ENCODE measurements around the gene RNF11. TPM values are rescaled to one million over a fixed set of nuclear protein-coding genes. Genes with fewer than 3 reads are reported as not detected.
"Not testable (repeated sequence)": the region's sequence is repeated elsewhere in the genome, so short reads cannot be mapped to it uniquely, and the experiment has no call there.

The RNF11 gene
- polyA plus RNA-seq, 4 donors = 120 to 152 (median 126) TPM

DNA sequence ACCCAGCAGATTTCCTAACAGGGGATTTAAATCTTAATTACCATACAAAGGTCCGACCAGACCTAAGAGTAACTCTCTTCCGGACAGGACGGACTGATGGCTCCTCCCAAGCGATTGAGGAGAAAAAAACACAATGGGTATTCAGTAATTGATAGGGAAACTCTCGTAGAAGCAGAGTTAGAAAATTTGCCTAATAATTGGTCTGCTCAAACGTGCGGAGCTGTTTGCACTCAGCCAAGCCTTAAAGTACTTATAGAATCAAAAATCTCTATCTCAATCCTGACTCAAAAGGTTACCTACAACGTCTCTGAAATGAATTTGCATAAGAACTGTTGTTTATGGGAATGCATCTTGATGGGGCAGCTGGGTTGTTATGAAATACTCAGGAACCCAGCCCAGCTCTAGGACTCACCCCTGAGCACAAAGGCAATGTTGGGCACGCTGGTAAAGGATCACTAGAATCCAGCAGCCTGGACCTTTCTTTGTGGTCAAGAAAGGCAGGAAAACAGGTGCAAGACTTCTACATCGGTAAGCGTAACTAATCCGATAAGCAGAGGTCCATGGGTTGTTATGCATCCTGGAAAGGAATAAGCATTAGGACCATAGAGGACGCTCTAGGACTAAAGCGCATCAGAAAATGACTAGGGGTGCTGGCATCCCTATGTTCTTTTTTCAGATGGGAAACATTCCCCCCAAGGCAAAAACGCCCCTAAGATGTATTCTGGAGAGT, 8.7 kb upstream of the RNF11 start:
- DNase-seq (ENCODE audit: low read depth in 4 of 4, low spot score in 2 of 4) = not testable (repeated sequence)

DNA sequence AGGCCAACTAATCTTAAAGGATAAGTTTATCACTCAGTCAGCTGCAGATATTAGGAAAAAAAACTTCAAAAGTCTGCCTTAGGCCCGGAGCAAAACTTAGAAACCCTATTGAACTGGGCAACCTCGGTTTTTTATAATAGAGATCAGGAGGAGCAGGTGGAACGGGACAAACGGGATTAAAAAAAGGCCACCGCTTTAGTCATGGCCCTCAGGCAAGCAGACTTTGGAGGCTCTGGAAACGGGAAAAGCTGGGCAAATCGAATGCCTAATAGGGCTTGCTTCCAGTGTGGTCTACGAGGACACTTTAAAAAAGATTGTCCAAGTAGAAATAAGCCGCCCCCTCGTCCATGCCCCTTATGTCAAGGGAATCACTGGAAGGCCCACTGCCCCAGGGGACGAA, 7.6 kb upstream of the RNF11 start:
- not testable (repeated sequence) for DNase-seq (ENCODE audit: low read depth in 4 of 4, low spot score in 2 of 4)

DNA sequence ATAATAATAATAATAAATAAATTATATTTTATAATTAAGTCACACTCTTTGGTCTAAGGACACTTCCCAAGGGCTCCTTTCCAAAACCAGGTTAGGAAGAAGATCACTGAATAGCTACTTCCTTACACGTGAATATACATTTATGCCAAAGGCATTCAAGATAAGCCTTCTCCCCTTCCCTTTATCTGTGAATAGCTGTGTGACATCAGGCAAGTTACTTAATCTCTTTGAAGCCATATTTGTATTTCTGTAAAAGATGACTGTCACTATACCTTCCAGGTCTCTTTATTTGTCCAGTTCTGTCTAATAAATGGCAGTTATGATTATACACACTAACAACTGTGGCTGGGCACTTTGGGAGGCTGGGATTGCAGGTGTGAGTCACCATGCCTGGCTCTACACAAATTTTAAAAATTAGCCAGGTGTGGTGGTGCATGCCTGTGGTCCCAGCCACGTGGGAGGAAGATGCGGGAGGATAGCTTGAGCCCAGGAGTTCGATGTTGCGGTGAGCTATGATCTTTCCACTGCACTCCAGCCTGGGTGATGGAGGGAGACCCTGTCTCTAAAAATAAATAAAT, 5.5 kb upstream of the RNF11 start:
- no peak for DNase-seq (ENCODE audit: low read depth in 4 of 4, low spot score in 2 of 4)

DNA sequence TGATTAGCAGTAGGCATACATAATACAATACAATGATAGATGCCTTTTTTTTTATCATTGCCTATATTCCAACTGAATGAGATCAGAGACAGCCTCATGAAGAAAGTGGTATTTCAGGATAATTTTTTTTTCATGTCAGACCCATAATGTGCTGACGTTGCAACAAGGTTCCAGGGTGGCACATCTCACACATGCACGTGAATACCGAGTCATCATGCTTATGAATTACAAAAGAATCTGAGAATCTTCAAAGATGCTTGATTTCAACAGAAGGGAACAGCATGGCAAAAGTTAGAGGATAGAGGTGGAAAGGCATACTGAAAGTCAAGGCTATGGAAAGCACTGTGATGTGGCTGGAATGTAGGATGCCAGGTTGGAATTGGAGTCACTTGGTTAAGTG, 5.0 kb upstream of the RNF11 start:
- no peak for DNase-seq (ENCODE audit: low read depth in 4 of 4, low spot score in 2 of 4)

DNA sequence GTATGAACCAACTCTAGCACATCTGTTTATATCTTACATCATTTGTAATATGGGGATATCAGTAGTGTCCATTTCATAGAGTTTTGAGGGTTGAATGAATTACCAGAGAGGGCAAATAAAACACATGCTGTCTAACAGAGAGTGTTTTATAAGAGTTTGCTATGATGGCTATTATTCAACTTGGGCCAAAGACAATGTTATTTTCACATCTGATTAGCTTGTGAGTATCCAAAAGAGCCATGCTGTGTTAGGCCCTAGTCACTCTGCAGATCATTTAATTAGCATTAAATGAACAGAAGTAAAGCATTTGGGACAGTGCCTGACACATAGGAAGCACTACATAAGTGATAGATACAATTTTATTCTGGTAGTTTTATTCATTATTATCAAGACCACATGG, 4.2 kb upstream of the RNF11 start:
- no peak for DNase-seq (ENCODE audit: low read depth in 4 of 4, low spot score in 2 of 4)

DNA sequence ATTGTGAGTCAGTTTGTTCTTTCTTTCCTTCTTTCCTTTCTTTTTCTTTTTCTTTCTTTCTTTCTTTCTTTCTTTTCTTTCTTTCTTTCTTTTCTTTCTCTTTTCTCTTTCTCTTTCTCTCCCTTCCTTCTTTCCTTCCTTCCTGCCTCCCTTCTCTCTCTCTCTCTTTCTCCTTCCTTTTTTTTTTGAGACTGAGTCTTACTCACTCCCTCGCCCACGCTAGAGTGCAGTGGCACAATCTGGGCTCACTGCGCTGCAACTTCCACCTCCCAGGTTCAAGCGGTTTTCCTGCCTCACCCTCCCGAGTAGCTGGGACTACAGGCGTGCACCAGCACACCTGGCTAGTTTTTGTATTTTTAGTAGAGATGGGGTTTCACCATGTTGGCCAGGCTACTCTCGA, 1.8 kb upstream of the RNF11 start:
- DNase-seq (ENCODE audit: low read depth in 4 of 4, low spot score in 2 of 4) = not testable (repeated sequence)

DNA sequence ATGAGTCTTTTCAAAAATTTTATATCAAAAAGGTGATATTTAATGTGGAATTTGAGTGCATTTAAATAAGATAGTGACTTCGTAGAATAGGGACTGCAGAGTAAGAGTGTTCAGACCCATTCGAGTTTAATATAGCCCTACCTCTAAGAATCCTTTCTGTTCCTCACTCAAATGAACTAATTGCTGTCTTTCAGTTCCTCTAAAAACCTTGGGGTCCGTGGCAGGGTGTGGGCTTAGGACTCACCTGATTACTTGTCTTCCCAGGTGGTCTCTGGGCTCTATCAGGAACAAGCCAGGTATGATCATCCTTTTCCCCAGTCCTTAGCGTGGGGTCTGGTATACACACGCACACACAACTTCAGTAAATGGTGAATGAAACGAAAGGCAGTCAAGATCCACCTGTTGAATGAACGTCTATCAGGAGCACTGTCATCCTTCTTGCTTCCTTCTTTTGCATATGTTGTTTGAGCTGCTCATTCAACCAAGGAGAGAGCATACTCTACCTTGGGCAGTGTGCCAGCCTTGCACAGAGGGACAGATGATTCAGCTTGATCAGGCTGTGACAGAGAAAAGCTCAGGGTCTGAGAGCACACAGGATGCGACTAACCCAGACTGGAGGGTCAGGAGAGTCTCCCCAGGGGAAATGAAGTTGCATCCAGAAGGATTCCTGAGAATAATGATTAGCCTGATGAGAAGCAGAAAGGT, 1.2 kb upstream of the RNF11 start:
- DNase-seq (ENCODE audit: low read depth in 4 of 4, low spot score in 2 of 4) = peak in 2 of 4 donors; percentile 23 to 34

DNA sequence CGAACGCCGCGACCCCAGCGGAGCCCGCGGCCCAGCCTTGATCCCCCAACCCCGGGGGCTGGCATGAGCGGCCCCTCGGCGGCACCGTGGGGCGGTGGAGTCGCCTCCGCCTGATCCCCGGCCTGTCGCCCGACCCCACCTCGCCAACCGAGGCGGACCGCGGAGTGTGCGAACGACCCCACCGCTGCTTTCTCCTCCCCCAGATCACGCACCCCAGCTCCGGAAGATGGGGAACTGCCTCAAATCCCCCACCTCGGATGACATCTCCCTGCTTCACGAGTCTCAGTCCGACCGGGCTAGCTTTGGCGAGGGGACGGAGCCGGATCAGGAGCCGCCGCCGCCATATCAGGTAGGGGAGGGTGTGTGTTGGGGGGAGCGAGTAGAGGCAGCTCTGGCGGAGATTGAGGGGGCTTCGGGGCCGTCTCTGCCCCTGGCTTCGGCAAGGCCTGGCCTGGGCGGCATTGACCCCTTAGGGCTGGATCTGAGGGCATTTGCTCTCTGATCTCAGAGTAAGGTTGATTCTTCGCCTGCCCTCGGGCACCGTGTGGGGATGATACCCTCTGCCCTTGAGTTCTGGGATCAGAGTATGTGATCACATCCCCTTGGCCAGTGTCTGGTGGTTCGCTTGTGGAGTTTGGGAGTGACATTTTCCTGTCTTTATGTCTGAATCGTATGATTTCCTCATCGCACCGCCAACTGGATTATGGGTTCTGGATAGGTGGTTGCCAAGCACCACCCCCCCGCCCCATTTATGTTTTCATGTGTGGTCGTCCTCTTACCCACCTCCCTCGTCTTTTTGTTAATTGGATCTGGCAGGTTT, 668 bp downstream of the RNF11 start:
- peak in 3 of 4 donors; percentile 41 to 50 (median 45) for DNase-seq (ENCODE audit: low read depth in 4 of 4, low spot score in 2 of 4)

DNA sequence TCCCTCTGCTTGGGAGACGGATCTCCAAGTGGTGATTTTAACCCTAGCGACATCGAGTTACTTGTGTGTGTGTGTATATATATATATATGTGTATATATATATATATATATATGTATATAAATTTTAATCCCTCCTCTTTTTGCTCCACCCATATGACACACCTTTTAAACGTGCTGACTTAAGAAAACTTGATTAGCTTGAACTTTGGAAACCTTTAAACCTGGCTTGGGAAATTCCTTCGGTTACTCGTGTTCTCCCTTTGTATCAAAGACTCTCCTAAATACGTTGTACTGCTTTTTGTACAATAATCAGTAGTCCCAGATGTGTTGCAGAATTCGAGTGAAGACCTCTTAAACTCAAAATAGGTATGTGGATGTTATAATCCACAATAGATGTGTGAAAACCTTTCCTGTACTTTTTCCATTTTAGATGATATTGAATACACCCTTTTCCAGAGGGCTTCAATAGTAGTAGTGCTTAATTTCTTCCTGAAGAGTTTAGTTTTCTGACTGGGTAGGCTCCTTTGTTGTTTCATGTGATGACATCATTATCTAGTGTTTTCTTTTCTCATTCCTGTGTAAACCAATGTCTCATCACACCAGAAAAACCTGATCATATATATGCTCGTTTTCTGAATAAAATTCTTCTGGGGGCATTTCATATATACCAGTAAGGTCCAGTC, 1.4 kb downstream of the RNF11 start:
- peak in 2 of 4 donors; percentile 16 to 48 for DNase-seq (ENCODE audit: low read depth in 4 of 4, low spot score in 2 of 4)

DNA sequence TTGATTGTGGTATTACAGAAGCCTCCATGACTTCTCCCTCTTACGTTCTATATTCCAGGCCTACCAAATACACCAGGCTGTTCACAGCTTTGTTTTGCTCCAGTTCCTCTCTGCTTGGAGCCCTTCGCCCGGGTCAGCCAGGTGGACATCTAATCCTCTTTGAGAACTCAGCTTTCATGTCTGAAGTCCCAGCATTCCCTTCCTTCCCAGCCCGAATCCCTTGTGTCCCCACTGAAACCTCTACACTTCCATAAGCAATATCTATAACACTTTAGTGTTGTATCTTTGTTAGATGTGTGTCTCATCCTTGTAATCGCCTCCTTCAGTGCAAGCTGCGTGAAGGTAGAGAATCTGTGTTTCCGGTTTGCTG, 1.9 kb downstream of the RNF11 start:
- peak in 3 of 4 donors; percentile 20 to 50 (median 48) for DNase-seq (ENCODE audit: low read depth in 4 of 4, low spot score in 2 of 4)

DNA sequence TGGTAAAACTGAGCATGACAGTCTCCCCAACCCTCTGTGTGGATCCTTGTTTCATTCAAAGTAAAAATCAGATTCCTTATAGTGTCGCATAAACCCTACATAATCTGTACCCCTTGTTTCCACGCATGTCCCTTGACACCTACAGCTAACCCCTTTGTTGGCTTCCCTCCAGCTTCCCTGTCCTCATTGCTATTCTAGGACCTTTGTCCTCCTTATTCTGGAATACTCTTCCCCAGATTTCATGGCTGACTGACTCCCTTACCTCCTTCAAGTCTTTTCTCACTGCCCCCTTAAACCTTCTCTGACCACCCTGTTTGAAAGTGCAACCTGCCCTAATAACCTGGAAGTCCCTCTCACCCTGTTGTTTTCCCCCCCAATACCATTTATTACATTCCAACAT, 4.0 kb downstream of the RNF11 start:
- no peak for DNase-seq (ENCODE audit: low read depth in 4 of 4, low spot score in 2 of 4)

DNA sequence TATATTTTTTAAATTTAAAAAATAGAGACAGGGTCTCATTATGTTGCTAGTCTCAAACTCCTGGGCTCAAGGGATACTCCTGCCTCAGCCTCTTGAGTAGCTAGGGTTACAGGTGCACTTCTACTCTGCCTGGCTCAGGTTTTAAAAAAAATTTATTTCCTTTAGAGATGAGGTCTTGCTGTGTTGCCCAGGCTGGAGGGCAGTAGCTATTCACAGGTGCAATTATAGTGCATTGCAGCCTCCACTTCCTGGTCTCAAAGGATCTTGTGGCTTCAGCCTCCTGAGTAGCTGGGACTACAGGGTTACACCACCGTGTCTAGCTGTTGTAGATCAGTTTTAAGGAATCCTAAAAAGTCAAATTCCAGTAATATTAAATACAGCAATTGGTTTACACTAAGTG, 5.0 kb downstream of the RNF11 start:
- DNase-seq (ENCODE audit: low read depth in 4 of 4, low spot score in 2 of 4) = no peak

DNA sequence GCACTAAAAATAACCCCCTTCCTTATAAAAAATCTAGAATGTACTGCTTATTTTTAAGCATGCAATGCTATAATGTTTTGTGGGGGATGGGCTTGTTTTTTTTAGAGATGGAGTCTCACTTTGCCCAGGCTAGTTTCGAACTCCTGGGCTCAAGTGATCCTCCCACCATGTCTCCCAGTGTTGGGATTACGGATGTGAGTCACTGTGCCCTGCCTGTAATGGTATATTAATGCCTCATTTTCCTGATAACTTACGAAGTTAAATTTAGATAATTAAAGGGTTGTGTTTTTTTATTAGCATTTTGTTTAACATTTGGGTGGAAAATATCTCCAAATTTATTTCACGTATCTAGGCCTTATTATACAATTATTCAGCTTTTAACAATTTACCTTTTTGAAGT, 6.5 kb downstream of the RNF11 start:
- DNase-seq (ENCODE audit: low read depth in 4 of 4, low spot score in 2 of 4) = no peak

DNA sequence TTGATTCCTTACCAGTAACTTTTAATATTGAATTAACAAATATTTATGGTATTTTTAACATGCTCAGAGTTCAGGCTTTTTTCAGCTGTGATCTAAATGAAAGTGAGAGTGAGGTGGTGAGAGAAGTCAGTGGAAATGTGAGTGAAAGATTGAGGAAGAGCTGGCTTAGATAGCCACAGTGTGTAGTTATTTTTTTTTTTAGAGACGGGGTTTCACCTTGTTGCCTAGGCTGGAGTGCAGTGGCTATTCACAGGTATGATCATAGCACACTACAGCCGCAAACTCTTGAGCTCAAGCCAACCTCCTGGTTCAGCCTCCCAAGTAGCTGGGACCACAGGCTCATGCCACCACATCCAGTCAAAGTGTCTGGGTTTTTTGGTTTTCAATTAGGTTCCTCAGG, 10.9 kb downstream of the RNF11 start:
- no peak for DNase-seq (ENCODE audit: low read depth in 4 of 4, low spot score in 2 of 4)

DNA sequence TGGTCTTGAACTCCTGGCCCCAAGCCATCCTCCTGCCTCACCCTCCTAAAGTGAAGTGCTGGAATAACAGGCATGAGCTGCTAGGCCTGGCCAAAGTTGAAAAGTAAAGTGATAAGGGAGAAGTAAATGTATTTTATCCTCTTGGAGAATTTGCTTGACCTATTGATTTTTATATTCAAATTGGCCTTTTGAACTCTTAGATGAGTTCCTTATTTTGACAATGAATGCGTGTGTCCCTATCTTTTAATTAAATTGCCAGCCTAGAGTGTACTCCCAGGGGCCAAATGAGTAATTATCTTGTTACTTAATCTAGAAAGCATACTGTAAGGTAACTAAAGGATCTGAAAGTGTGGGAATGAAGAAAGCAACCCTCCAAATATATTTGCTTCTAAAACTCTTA, 11.4 kb downstream of the RNF11 start:
- DNase-seq (ENCODE audit: low read depth in 4 of 4, low spot score in 2 of 4) = no peak

DNA sequence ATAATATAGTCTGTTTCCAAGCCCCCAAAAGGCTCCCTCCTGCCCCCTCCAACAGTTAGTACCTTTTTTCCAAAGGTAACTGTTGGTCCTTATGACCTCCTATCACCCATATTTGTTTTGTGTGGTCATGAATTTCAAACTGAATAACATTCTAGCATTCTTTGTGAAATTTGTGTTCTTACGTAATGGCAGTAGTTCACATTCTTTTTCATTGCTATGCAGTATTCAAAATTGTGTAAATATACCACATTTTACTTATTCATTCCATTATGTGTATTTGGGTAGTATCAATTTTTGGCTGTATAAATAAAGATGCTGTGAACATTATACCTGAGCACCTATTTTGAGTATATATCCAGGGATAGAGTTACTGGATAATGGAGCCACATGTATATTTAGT, 13.4 kb downstream of the RNF11 start:
- no peak for DNase-seq (ENCODE audit: low read depth in 4 of 4, low spot score in 2 of 4)

DNA sequence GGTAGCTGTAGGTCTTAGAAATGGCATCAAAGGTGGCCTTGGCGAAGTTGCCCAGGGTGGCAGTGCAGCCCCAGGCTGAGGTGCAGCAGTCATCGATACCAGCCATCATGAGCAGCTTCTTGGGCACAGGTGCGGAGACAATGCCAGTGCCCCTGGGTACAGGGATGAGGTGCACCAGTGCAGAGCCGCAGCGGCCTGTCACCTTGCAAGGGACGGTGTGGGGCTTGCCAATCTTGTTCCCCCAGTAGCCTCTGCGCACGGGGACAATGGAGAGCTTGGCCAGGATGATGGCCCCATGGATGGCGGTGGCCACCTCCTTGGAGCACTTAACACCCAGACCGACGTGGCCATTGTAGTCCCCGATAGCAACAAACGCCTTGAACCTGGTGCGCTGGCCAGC, 14.7 kb downstream of the RNF11 start:
- not testable (repeated sequence) for DNase-seq (ENCODE audit: low read depth in 4 of 4, low spot score in 2 of 4)

DNA sequence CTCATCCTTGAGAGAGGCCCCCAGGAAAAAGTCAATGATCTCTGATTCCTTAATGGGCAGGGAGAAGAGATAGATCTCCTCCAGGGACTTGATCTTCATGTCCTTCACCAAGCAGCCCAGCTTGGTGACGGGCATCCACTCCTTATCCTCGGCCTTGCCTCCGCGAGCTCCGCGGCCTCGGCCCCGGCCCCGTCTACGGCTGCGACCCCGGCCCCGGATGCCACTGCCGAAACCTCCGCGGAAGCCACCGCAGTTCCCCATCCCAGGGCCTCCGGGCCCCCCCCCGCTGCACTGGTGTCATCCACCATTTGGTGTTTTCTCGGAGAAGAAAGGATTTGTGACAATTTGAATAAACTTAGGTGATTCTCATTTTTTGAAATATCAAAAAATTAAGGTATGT, 15.1 kb downstream of the RNF11 start:
- DNase-seq (ENCODE audit: low read depth in 4 of 4, low spot score in 2 of 4) = not testable (repeated sequence)

DNA sequence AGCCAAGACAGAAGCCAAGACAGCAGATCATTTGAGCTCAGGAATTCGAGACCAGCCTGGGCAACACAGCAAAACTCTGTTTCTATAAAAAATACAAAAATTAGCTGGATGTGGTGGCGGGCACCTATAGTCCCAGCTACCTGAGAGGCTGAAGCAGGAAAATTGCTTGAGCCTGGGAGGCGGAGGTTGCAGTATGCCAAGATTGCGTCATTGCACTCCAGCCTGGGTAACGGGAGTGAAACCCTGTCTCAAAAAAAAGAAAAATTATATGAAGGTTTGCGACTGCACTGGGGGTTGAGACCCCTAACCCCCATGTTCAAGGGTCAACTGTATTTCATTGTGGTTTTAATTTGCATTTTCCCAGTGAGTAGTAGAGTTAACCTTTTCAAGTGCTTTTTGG, 16.3 kb downstream of the RNF11 start:
- no peak for DNase-seq (ENCODE audit: low read depth in 4 of 4, low spot score in 2 of 4)

DNA sequence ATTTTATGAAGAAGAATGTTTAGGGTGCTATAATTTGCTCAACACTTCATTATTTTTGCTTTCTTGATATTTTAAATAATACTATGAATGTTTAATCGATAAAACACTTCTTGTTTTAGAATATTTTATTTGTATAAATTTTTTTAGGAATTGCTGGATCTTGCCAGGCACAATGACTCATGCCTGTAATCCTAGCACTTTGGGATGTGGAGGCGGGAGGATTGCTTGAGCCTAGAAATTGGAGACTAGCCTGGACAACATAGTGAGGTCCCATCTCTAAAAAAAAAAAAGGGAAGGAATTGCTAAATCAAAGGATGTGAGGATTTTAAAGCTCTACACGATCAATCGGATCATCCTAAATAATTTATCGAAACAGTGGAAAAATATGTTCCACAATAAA, 17.6 kb downstream of the RNF11 start:
- DNase-seq (ENCODE audit: low read depth in 4 of 4, low spot score in 2 of 4) = no peak

DNA sequence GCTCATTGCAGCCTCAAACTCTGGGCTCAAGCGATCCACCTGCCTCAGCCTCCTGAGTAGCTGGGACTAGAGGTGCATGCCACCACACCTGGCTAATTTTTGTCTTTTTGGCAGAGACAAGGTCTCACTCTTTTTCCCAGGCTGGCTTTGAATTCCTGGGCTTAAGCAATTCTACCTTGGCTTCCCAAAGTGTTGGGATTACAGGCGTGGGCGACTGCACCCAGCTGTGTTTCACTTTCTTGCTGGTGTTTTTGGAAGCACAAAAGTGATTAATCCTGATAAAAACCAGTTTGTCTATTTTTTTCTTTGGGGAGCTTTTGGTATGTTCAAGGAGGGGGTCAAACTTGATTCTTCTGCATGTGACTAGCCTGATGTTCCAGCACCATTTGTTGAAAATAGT, 19.3 kb downstream of the RNF11 start:
- no peak for DNase-seq (ENCODE audit: low read depth in 4 of 4, low spot score in 2 of 4)
